ENCODE results near the gene ZBTB34.

The ZBTB34 gene

GRCh38 chr9:126844085-126844484 is 16.4 kb upstream of the ZBTB34 start:
- DNase-seq = no peak

GRCh38 chr9:126847051-126847450 is 13.4 kb upstream of the ZBTB34 start:
- no peak for DNase-seq

GRCh38 chr9:126849591-126850225 is 10.7 kb upstream of the ZBTB34 start:
- no peak for DNase-seq

GRCh38 chr9:126851286-126851880 is 9.1 kb upstream of the ZBTB34 start:
- no peak for DNase-seq

GRCh38 chr9:126852086-126852688 is 8.3 kb upstream of the ZBTB34 start:
- no peak for DNase-seq

- no peak for DNase-seq
Measured at GRCh38 chr9:126853667-126854066, 6.8 kb upstream of the ZBTB34 start.

GRCh38 chr9:126854734-126855133 is 5.7 kb upstream of the ZBTB34 start:
- no peak for DNase-seq

GRCh38 chr9:126856326-126856877 is 4.0 kb upstream of the ZBTB34 start:
- DNase-seq = no peak

- DNase-seq = no peak
Measured at GRCh38 chr9:126857261-126857960, 3.0 kb upstream of the ZBTB34 start.

GRCh38 chr9:126859111-126859510 is 1.3 kb upstream of the ZBTB34 start:
- DNase-seq = peak; percentile 25

- DNase-seq = peak; percentile 47
Measured at GRCh38 chr9:126860757-126861466, 473 bp downstream of the ZBTB34 start.

GRCh38 chr9:126861707-126862103 is 1.3 kb downstream of the ZBTB34 start:
- peak; percentile 61 for DNase-seq

GRCh38 chr9:126862104-126862761 is 1.8 kb downstream of the ZBTB34 start:
- DNase-seq = peak; percentile 58

GRCh38 chr9:126864771-126865170 is 4.3 kb downstream of the ZBTB34 start:
- DNase-seq = no peak

GRCh38 chr9:126869368-126869767 is 8.9 kb downstream of the ZBTB34 start:
- DNase-seq = peak; percentile 41

- peak; percentile 11 for DNase-seq
Measured at GRCh38 chr9:126872516-126872915, 12.1 kb downstream of the ZBTB34 start.

GRCh38 chr9:126874546-126875314 is 14.3 kb downstream of the ZBTB34 start:
- no peak for DNase-seq

GRCh38 chr9:126875756-126876510 is 15.5 kb downstream of the ZBTB34 start:
- DNase-seq = no peak

- DNase-seq = no peak
Measured at GRCh38 chr9:126876531-126876930, 16.1 kb downstream of the ZBTB34 start.

GRCh38 chr9:126877418-126877817 is 17.0 kb downstream of the ZBTB34 start:
- no peak for DNase-seq

GRCh38 chr9:126879288-126879687 is 18.8 kb downstream of the ZBTB34 start:
- DNase-seq = no peak

All from inflammatory macrophage treated with lipopolysaccharide for 4 hours (primary cell).